SW480 (cell line): Measurements from ENCODE around the gene KRT34.

ENCODE experiments used
- DNase-seq: peaks from one replicate; pipeline ENCODE4 v3.0.0-alpha.2; 2016; ENCODE audit warnings: low spot score

Gene KRT34

GRCh38 chr17:41332239-41332638, 49.9 kb downstream of the KRT34 start:
- no peak for DNase-seq

DNA sequence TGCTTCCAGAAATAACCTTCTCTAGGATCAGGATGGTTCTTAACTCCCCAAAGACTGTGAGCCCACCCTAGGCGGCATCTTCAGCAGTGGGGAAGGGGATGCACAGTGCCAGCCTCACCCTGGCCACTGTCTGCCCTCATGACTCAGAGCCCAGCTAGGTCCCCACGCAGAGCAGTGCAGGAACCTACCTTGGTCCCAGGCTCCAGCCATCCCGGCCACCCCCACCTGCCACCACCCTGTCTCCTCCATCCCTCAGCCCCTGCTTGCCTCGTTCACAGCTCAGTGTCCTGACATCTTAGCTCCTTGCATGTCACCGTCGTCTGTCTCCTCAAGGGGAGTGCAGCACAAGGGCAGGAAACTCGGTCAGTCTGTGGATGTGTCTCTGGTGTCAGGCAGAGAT, 50.5 kb downstream of the KRT34 start:
- DNase-seq: no peak

DNA sequence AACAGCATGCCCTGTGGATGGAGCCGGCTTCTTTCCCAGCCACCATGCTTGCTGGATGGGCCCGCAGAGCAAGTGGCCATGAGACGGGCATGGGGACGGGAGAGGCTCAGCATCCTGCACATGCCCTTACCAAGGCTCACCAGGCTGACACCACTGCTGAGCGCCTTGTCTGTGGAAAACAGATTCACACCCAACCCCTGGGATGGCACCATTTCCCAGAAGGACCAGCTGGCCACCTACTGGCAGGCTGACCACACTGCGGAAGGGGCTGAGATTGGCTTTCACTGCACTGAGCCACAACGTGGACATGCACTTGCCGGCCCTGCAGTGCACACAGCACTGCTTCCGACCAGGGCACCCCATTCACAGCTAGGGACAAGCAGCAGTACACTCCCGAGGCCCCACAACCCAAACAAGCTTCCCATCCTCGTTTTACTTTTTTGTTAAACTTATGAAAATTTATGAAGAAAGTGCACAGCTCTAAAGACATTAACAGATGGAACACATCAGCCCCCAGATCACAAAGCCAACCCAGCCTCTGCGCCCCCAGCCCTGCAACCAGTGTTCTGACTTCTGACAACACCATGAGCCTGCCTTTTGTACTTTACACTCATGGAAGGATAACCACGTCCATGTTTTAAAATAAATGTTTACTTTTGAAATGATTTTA, 52.7 kb downstream of the KRT34 start:
- DNase-seq: peak; percentile 73

DNA sequence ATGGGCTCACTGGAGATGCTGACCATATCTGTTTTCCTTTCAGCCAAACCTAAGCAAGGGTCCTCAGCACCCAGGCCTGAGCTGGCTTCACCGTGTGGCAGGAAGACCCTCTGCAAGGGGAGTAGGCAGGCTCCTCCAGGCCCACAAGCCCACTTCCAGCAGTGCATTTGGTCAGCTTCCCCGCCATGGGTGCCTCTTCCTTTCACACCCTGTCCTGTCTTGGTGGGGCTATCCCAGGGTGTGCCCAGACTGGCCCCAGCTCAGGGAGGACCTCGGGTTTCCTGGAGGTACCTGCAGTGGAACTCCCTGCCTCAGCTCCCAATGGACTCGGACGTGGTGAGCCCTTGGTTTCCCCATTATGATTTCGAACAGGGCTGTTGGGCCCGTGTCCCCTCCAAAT, 53.9 kb downstream of the KRT34 start:
- DNase-seq: no peak
